22Rv1 (cell line): ENCODE results near the gene WIPF2.

ENCODE experiments used
- CTCF ChIP-seq: fragments of 450-650 bp; IDR thresholded peaks from 2 replicates; pipeline ENCODE4 v1.5.1; 2017; ENCODE audit warnings: mild to moderate bottlenecking
- ZFX ChIP-seq: fragments of 450-650 bp; IDR thresholded peaks from 2 replicates; pipeline ENCODE4 v1.6.1; 2017; ENCODE audit warnings: antibody characterized with exemption, borderline replicate concordance

- TF ChIP-seq CTCF (peak; percentile 26; the same call in 1 of the 2 replicates), ZFX (no peak)
Measured at GRCh38 chr17:40301315-40301714, 82.2 kb downstream of the WIPF2 start.
